HCT116 (cell line): ENCODE results near the gene MSL2. TPM values are rescaled to one million over a fixed set of nuclear protein-coding genes. Genes with fewer than 3 reads are reported as not detected.

Experiments used
- ATAC-seq: fragments of 200-7000 bp; cut with Tn5 transposase; 2 replicates; pipeline ENCODE4 v1.9.1; 2020; ENCODE audit warnings: mild to moderate bottlenecking, moderate library complexity
- BruUV-seq: library from RNA; stranded (reverse); fragments of 400-500 nt; replicated peaks from 2 replicates; lab custom pipeline; 2021; lab: Mats Ljungman, UMichigan
- CTCF ChIA-PET: fragments of 300-600 bp; sonication (Branson Sonifier 250); formaldehyde crosslinking; loops from one replicate; lab custom pipeline; 2021; ENCODE audit warnings: antibody characterized with exemption; lab: Charles Lee
- POLR2A ChIA-PET: fragments of 300-600, 350-600 bp; sonication (Branson Sonifier 250); formaldehyde crosslinking; loops from one replicate; lab custom pipeline; 2021; ENCODE audit warnings: antibody characterized with exemption; lab: Charles Lee
- RAD21 ChIA-PET, 2 experiments: fragments of 300-600 bp; sonication (Branson Sonifier 250); formaldehyde crosslinking; loops; one replicate each; lab custom pipeline; 2023; ENCODE audit warnings: low total read pairs in 2 of 2; ENCODE audit not compliant: uncharacterized antibody in 2 of 2, unreplicated experiment in 2 of 2, low non-redundant PET in 1 of 2; lab: Charles Lee
- DNase-seq: peaks from one replicate; pipeline ENCODE4 v3.0.0-alpha.2; 2010; ENCODE audit warnings: low read depth, low spot score
- H2AFZ ChIP-seq: fragments of 200-600 bp; shearing (Covaris generic), sonication (generic); 2 replicates; pipeline ENCODE4 v1.6.1; 2017; ENCODE audit warnings: low read depth, mixed run types, mixed read lengths, antibody characterized with exemption, low read length; ENCODE audit not compliant: poor library complexity, severe bottlenecking
- H3K27ac ChIP-seq: 2 replicates; pipeline ENCODE4 v1.5.1; 2012; ENCODE audit warnings: low read depth, low read length
- H3K27me3 ChIP-seq: fragments of 200-600 bp; sonication (generic); 2 replicates; pipeline ENCODE4 v1.6.1; 2016; ENCODE audit warnings: mixed run types, low read length, mixed read lengths; ENCODE audit not compliant: insufficient read depth
- H3K36me3 ChIP-seq, 2 experiments: fragments of 200-500 bp in 1 of 2; fragments of 200-600 bp in 1 of 2; sonication (Bioruptor generic) in 1 of 2; sonication (generic) in 1 of 2; 2 replicates each; pipeline versions ENCODE4 v1.5.1 to v1.6.1; 2014 to 2016; ENCODE audit warnings: low read length in 2 of 2, inconsistent platforms in 1 of 2, mixed read lengths in 1 of 2, mixed run types in 1 of 2; ENCODE audit not compliant: insufficient read depth in 2 of 2, control insufficient read depth in 1 of 2
- H3K4me1 ChIP-seq, 2 experiments: fragments of 200-600 bp in 1 of 2; sonication (generic) in 1 of 2; 2 replicates each; pipeline versions ENCODE4 v1.5.1 to v1.6.1; 2012 to 2017; ENCODE audit warnings: low read length in 2 of 2, inconsistent platforms in 1 of 2, mild to moderate bottlenecking in 1 of 2, mixed read lengths in 1 of 2, mixed run types in 1 of 2, moderate library complexity in 1 of 2; ENCODE audit not compliant: insufficient read depth in 2 of 2, control insufficient read depth in 1 of 2
- H3K4me2 ChIP-seq: fragments of 200-600 bp; sonication (generic); 2 replicates; pipeline ENCODE4 v1.6.1; 2017; ENCODE audit warnings: mixed run types, low read length, mixed read lengths
- H3K4me3 ChIP-seq, 2 experiments: fragments of 200-600 bp in 1 of 2; sonication (generic) in 1 of 2; replicated peaks in 1 of 2; 2 replicates each; pipeline ENCODE4 v1.5.1; 2011 to 2016; ENCODE audit warnings: low read length in 2 of 2, control low read depth in 1 of 2, low read depth in 1 of 2, mild to moderate bottlenecking in 1 of 2, mixed read lengths in 1 of 2, mixed run types in 1 of 2
- H3K79me2 ChIP-seq: fragments of 200-600 bp; sonication (generic); 2 replicates; pipeline ENCODE4 v1.6.1; 2017; ENCODE audit warnings: mild to moderate bottlenecking, mixed run types, low read length, moderate library complexity, mixed read lengths; ENCODE audit not compliant: insufficient read depth
- H3K9ac ChIP-seq: fragments of 200-600 bp; sonication (generic); 2 replicates; pipeline ENCODE4 v1.6.1; 2016; ENCODE audit warnings: low read length, mixed read lengths
- H3K9me2 ChIP-seq: fragments of 200-600 bp; sonication (generic), shearing (Covaris generic); 2 replicates; pipeline ENCODE4 v1.6.1; 2017; ENCODE audit warnings: mixed run types, mild to moderate bottlenecking, moderate library complexity; ENCODE audit not compliant: insufficient read depth
- H3K9me3 ChIP-seq, 2 experiments: fragments of 200-500 bp in 1 of 2; fragments of 200-600 bp in 1 of 2; sonication (Bioruptor generic) in 1 of 2; sonication (generic) in 1 of 2; 2 replicates each; pipeline ENCODE4 v1.6.1; 2014 to 2017; ENCODE audit warnings: low read length in 2 of 2, mixed read lengths in 2 of 2, inconsistent platforms in 1 of 2, low read depth in 1 of 2, mild to moderate bottlenecking in 1 of 2, mixed run types in 1 of 2, moderate library complexity in 1 of 2; ENCODE audit not compliant: control insufficient read depth in 1 of 2, insufficient read depth in 1 of 2
- H4K20me1 ChIP-seq: fragments of 200-600 bp; sonication (generic), shearing (Covaris generic); 2 replicates; pipeline ENCODE4 v1.6.1; 2017; ENCODE audit warnings: mixed run types, mild to moderate bottlenecking, moderate library complexity; ENCODE audit not compliant: insufficient read depth
- ATF3 ChIP-seq: IDR thresholded peaks from 2 replicates; pipeline ENCODE4 v1.6.1; 2012
- CBX3 ChIP-seq: IDR thresholded peaks from 2 replicates; pipeline ENCODE4 v1.6.1; 2012; ENCODE audit warnings: low read depth
- CEBPB ChIP-seq: IDR thresholded peaks from 2 replicates; pipeline ENCODE4 v1.6.1; 2012; ENCODE audit warnings: low read depth
- CTCF ChIP-seq, 3 experiments: fragments of 200-600 bp in 1 of 3; sonication (generic) in 1 of 3; IDR thresholded peaks in 2 of 3; conservative IDR thresholded peaks in 1 of 3; 2 replicates each; pipeline ENCODE4 v1.5.1; 2012 to 2017; ENCODE audit warnings: low read depth in 2 of 3, low read length in 2 of 3, antibody characterized with exemption in 1 of 3, borderline replicate concordance in 1 of 3, control low read depth in 1 of 3, mild to moderate bottlenecking in 1 of 3, mixed read lengths in 1 of 3, mixed run types in 1 of 3, moderate library complexity in 1 of 3; ENCODE audit not compliant: insufficient read depth in 1 of 3
- ELF1 ChIP-seq: IDR thresholded peaks from 2 replicates; pipeline ENCODE4 v1.6.1; 2012; ENCODE audit warnings: low read depth, borderline replicate concordance
- EZH2phosphoT487 ChIP-seq: fragments of 200-600 bp; IDR thresholded peaks from 2 replicates; pipeline ENCODE4 v1.6.1; 2018; ENCODE audit warnings: antibody characterized with exemption, borderline replicate concordance
- FOSL1 ChIP-seq: IDR thresholded peaks from 2 replicates; pipeline ENCODE4 v1.6.1; 2012; ENCODE audit warnings: low read depth
- MAX ChIP-seq: IDR thresholded peaks from 2 replicates; pipeline ENCODE4 v1.6.1; 2012
- RAD21 ChIP-seq: IDR thresholded peaks from 2 replicates; pipeline ENCODE4 v1.6.1; 2012; ENCODE audit warnings: low read depth, mild to moderate bottlenecking
- SIN3A ChIP-seq: IDR thresholded peaks from 2 replicates; pipeline ENCODE4 v1.6.1; 2012; ENCODE audit warnings: low read depth
- SP1 ChIP-seq: IDR thresholded peaks from 2 replicates; pipeline ENCODE4 v1.6.1; 2012; ENCODE audit warnings: low read depth
- ZBTB33 ChIP-seq: IDR thresholded peaks from 2 replicates; pipeline ENCODE4 v1.6.1; 2011; ENCODE audit warnings: mild to moderate bottlenecking, low read length, moderate library complexity; ENCODE audit not compliant: insufficient replicate concordance; ENCODE audit errors: extremely low read depth
- ZFX ChIP-seq: fragments of 450-650 bp; IDR thresholded peaks from 2 replicates; pipeline ENCODE4 v1.6.1; 2017
- intact Hi-C: fragments of 100-400 bp; cut with micrococcal nuclease; formaldehyde crosslinking; loops from 2 replicates; pipeline ENCODE4 v1.10.0; 2022
- total RNA-seq: library from RNA; stranded (reverse); gene quantifications from one replicate; pipeline ENCODE4 v1.2.1, GENCODE V29; 2021; ENCODE audit not compliant: unreplicated experiment

The MSL2 gene
- total RNA-seq, 1 experiment from 2014 or later = 34.8 TPM

GRCh38 chr3:136142592-136142991, 53.5 kb downstream of the MSL2 start (continued):
- TF ChIP-seq CTCF (IDR thresholded peaks at IDR 0.05 in 2 of 3, conservative IDR thresholded peaks at IDR 0.05 in 1 of 3; ENCODE audit: borderline replicate concordance in 1 of 3, insufficient read depth in 1 of 3, low read depth in 2 of 3, low read length in 2 of 3) = no peak

GRCh38 chr3:136141891-136142290, 54.2 kb downstream of the MSL2 start:
- peak overlapping the region; percentile 41; the same call in 1 of the 2 replicates for H3K27ac ChIP-seq
- POLR2A ChIA-PET = no interaction called here
- intact Hi-C loops = loop anchor here (5.0 kb wide), 1 partner anchor 110 kb away; the partner anchor contains the start of gene PCCB

More at GRCh38 chr3:136141891-136142290, 54.2 kb downstream of the MSL2 start:
- Histone ChIP-seq H3K4me1 (peaks cover 22 to 37% of the 10 kb centered on the region in 2 experiments), H3K36me3 (no peaks in the 10 kb centered on the region), H3K9me3 (no peaks in the 10 kb centered on the region), H2AFZ (no peak overlapping the region), H3K79me2 (peaks cover under 1% of the 10 kb centered on the region), H3K4me3 (no peak overlapping the region), H4K20me1 (peaks cover 12% of the 10 kb centered on the region; the same call in 1 of the 2 replicates), H3K27me3 (no peaks in the 10 kb centered on the region), H3K9ac (0 out of 2 replicates have a peak overlapping the region, but pooled peaks have one; percentile 16), H3K4me2 (peak overlapping the region; percentile 77), H3K9me2 (no peaks in the 10 kb centered on the region)
- ChIA-PET CTCF (no interaction called here), RAD21 (no interaction called here)
- ATAC-seq = peak; percentile 26
- no peak for DNase-seq
- TF ChIP-seq MAX = no peak
- no peak for TF ChIP-seq SP1
- TF ChIP-seq EZH2phosphoT487 = no peak
- no peak for TF ChIP-seq RAD21
- TF ChIP-seq CBX3 = no peak
- TF ChIP-seq SIN3A = no peak
- TF ChIP-seq ELF1 = no peak
- TF ChIP-seq FOSL1 = no peak
- no peak for TF ChIP-seq ATF3
- TF ChIP-seq ZBTB33 = no peak
- no peak for TF ChIP-seq CEBPB
- no peak for TF ChIP-seq ZFX
- BruUV-seq = no TSS peak
